Esophagus (tissue), 2 donors: ENCODE measurements around the gene AOPEP. TPM values are rescaled to one million over a fixed set of nuclear protein-coding genes. Genes with fewer than 3 reads are reported as not detected.

Source experiments
- H3K27ac ChIP-seq, 2 donors: one replicate each; pipeline ENCODE4 v1.5.1; 2013; ENCODE audit warnings: low read depth in 2 of 2, mild to moderate bottlenecking in 2 of 2, inconsistent platforms in 1 of 2, low read length in 1 of 2, moderate library complexity in 1 of 2
- H3K27me3 ChIP-seq, 2 donors: one replicate each; pipeline ENCODE4 v1.6.1; 2013; ENCODE audit warnings: low read length in 2 of 2, control low read depth in 1 of 2, mild to moderate bottlenecking in 1 of 2; ENCODE audit not compliant: insufficient read depth in 2 of 2, control insufficient read depth in 1 of 2
- H3K36me3 ChIP-seq, 2 donors: one replicate each; pipeline ENCODE4 v1.6.1; 2013; ENCODE audit warnings: low read length in 1 of 2; ENCODE audit not compliant: control insufficient read depth in 2 of 2, insufficient read depth in 2 of 2
- H3K4me1 ChIP-seq, 2 donors: one replicate each; pipeline ENCODE4 v1.6.1; 2013; ENCODE audit warnings: low read length in 1 of 2; ENCODE audit not compliant: control insufficient read depth in 2 of 2, insufficient read depth in 2 of 2
- H3K4me3 ChIP-seq, 2 donors: one replicate each; pipeline ENCODE4 v1.5.1; 2013; ENCODE audit warnings: low read length in 2 of 2, mild to moderate bottlenecking in 2 of 2, low read depth in 1 of 2, moderate library complexity in 1 of 2
- H3K9me3 ChIP-seq, 2 donors: one replicate each; pipeline ENCODE4 v1.6.1; 2013; ENCODE audit warnings: mild to moderate bottlenecking in 2 of 2, low read depth in 1 of 2, low read length in 1 of 2, moderate library complexity in 1 of 2; ENCODE audit not compliant: control insufficient read depth in 2 of 2, insufficient read depth in 1 of 2
- WGBS, 2 donors: extraction: QIAGEN DNeasy Blood & Tissue Kit; methylation state at CpG; one replicate each; pipeline ENCODE4 v1.1.7; 2013; 5-methylcytosine and 5-hydroxymethylcytosine counted together
- polyA plus RNA-seq, 2 donors: library from polyadenylated mRNA; stranded (reverse); fragments of 200-250 nt; gene quantifications; one replicate each; pipeline ENCODE4 v1.2.3, GENCODE V29; 2013
- donor health status: healthy with polysubstance abuse.
- donor health status: Bipolar disorder and iron deficiency.

The AOPEP gene
- polyA plus RNA-seq, 2 donors, result 99.6 to 111 TPM

GRCh38 chr9:94786586-94786985 is 60.1 kb downstream of the AOPEP start:
- Histone ChIP-seq H3K27ac (peak overlapping the region in 1 of 2 donors; percentile 53), H3K4me3 (no peak overlapping the region), H3K9me3 (no peaks in the 10 kb centered on the region), H3K27me3 (no peaks in the 10 kb centered on the region), H3K4me1 (peaks cover 0 to 5% of the 10 kb centered on the region in 2 donors), H3K36me3 (no peaks in the 10 kb centered on the region)
- 66 to 80% methylated on average over 3 of the region's 3 CpGs for WGBS, 2 donors

GRCh38 chr9:94787266-94787665 is 60.8 kb downstream of the AOPEP start:
- Histone ChIP-seq H3K4me1 (peaks cover 0 to 5% of the 10 kb centered on the region in 2 donors), H3K9me3 (no peaks in the 10 kb centered on the region), H3K36me3 (no peaks in the 10 kb centered on the region), H3K27me3 (no peaks in the 10 kb centered on the region), H3K27ac (peak overlapping the region; percentile 3 to 87), H3K4me3 (no peak overlapping the region)
- WGBS, 2 donors, result 50 to 69% methylated on average over 6 of the region's 6 CpGs

- Histone ChIP-seq H3K36me3 (no peaks in the 10 kb centered on the region), H3K27me3 (no peaks in the 10 kb centered on the region), H3K4me3 (no peak overlapping the region), H3K4me1 (peaks cover 0 to 7% of the 10 kb centered on the region in 2 donors), H3K9me3 (no peaks in the 10 kb centered on the region), H3K27ac (peak overlapping the region in 1 of 2 donors; percentile 30)
Observed at GRCh38 chr9:94788570-94789105, 62.1 kb downstream of the AOPEP start.

GRCh38 chr9:94791435-94791834 is 64.9 kb downstream of the AOPEP start:
- H3K4me1 ChIP-seq, result peaks cover 0 to 7% of the 10 kb centered on the region in 2 donors
- no peaks in the 10 kb centered on the region for H3K36me3 ChIP-seq
- no peaks in the 10 kb centered on the region for H3K9me3 ChIP-seq
- 94 to 95% methylated on average over 4 of the region's 4 CpGs for WGBS, 2 donors
- no peaks in the 10 kb centered on the region for H3K27me3 ChIP-seq
- no peak overlapping the region for H3K27ac ChIP-seq
- H3K4me3 ChIP-seq, result no peak overlapping the region

- 64 to 67% methylated on average over 5 of the region's 5 CpGs for WGBS, 2 donors
- Histone ChIP-seq H3K27ac (peak overlapping the region; percentile 67 to 91), H3K9me3 (no peaks in the 10 kb centered on the region)
Observed at GRCh38 chr9:94792511-94792910, 66.0 kb downstream of the AOPEP start.

GRCh38 chr9:94794476-94795167 is 68.1 kb downstream of the AOPEP start:
- H3K36me3 ChIP-seq, result no peaks in the 10 kb centered on the region
- H3K27ac ChIP-seq, result no peak overlapping the region
- H3K4me1 ChIP-seq, result peaks cover 0 to 7% of the 10 kb centered on the region in 2 donors
- 86 to 100% methylated on average over 1 of the region's 1 CpG for WGBS, 2 donors
- no peaks in the 10 kb centered on the region for H3K9me3 ChIP-seq
- no peaks in the 10 kb centered on the region for H3K27me3 ChIP-seq
- H3K4me3 ChIP-seq, result no peak overlapping the region

More at GRCh38 chr9:94792511-94792910, 66.0 kb downstream of the AOPEP start:
- H3K27me3 ChIP-seq, result no peaks in the 10 kb centered on the region
- peaks cover 0 to 7% of the 10 kb centered on the region in 2 donors for H3K4me1 ChIP-seq
- H3K4me3 ChIP-seq, result no peak overlapping the region
- no peaks in the 10 kb centered on the region for H3K36me3 ChIP-seq

GRCh38 chr9:94796687-94797086 is 70.2 kb downstream of the AOPEP start:
- no peak overlapping the region for H3K4me3 ChIP-seq
- H3K9me3 ChIP-seq, result no peaks in the 10 kb centered on the region
- peaks cover 3 to 12% of the 10 kb centered on the region in 2 donors for H3K4me1 ChIP-seq
- no peaks in the 10 kb centered on the region for H3K27me3 ChIP-seq
- H3K36me3 ChIP-seq, result peaks cover 0 to 3% of the 10 kb centered on the region in 2 donors
- H3K27ac ChIP-seq, result no peak overlapping the region
- WGBS, 2 donors, result 13 to 20% methylated on average over 1 of the region's 1 CpG

- Histone ChIP-seq H3K27me3 (no peaks in the 10 kb centered on the region), H3K27ac (peak overlapping the region; percentile 36 to 78), H3K36me3 (peaks cover 0 to 3% of the 10 kb centered on the region in 2 donors), H3K4me1 (peaks cover 3 to 10% of the 10 kb centered on the region in 2 donors), H3K9me3 (no peaks in the 10 kb centered on the region), H3K4me3 (no peak overlapping the region)
- WGBS, 2 donors, result 49 to 63% methylated on average over 3 of the region's 3 CpGs
Observed at GRCh38 chr9:94798201-94798600, 71.7 kb downstream of the AOPEP start.

- Histone ChIP-seq H3K36me3 (peaks cover 0 to 3% of the 10 kb centered on the region in 2 donors), H3K4me1 (peaks cover 3 to 10% of the 10 kb centered on the region in 2 donors), H3K9me3 (no peaks in the 10 kb centered on the region), H3K4me3 (no peak overlapping the region), H3K27ac (peak overlapping the region in 1 of 2 donors; percentile 29), H3K27me3 (no peaks in the 10 kb centered on the region)
- WGBS, 2 donors, result 90 to 91% methylated on average over 2 of the region's 2 CpGs
Observed at GRCh38 chr9:94798708-94799107, 72.2 kb downstream of the AOPEP start.
